Astrocyte of the spinal cord (primary cell): Measurements from ENCODE around the gene VAMP8.
"Not testable (repeated sequence)": the region's sequence is repeated elsewhere in the genome, so short reads cannot be mapped to it uniquely, and the experiment has no call there.

Experiments used
- DNase-seq: peaks from one replicate; pipeline ENCODE4 v3.0.0; 2011; ENCODE audit warnings: low read depth, low spot score
- H3K4me3 ChIP-seq: 2 replicates; pipeline ENCODE4 v1.5.1; 2011; ENCODE audit warnings: low read depth, mild to moderate bottlenecking, low read length, moderate library complexity
- CTCF ChIP-seq: IDR thresholded peaks from 2 replicates; pipeline ENCODE4 v1.5.1; 2012; ENCODE audit warnings: low read depth, mild to moderate bottlenecking, low read length, inconsistent platforms
- in situ Hi-C: cut with HindIII; loops from 2 replicates; pipeline ENCODE4 v1.10.0; 2017; ENCODE audit warnings: low sequenced_read_pairs

The VAMP8 gene

GRCh38 chr2:85611217-85611704 is 33.9 kb downstream of the VAMP8 start:
- no peak for TF ChIP-seq CTCF
- DNase-seq = peak; percentile 5
- peak overlapping the region; percentile 67 for H3K4me3 ChIP-seq
- in situ Hi-C loops = no loop called here

GRCh38 chr2:85611705-85612587 is 34.6 kb downstream of the VAMP8 start, which contains the start of gene C2orf68:
C2orf68 (minus strand) TSS chr2:85612066; CDS start chr2:85611984, 82 bp downstream.
- in situ Hi-C loops = no loop called here
- peak within 1 kb of the TSS; percentile 67 for H3K4me3 ChIP-seq
- TF ChIP-seq CTCF = no peak
- peak; percentile 86 for DNase-seq

GRCh38 chr2:85613717-85614515 is 36.5 kb downstream of the VAMP8 start:
- no peak overlapping the region for H3K4me3 ChIP-seq
- in situ Hi-C loops = no loop called here
- no peak for TF ChIP-seq CTCF
- DNase-seq = no peak

GRCh38 chr2:85614757-85615156 is 37.4 kb downstream of the VAMP8 start:
- in situ Hi-C loops, DNase-seq: not testable (repeated sequence)

GRCh38 chr2:85615413-85615728 is 38.0 kb downstream of the VAMP8 start:
- in situ Hi-C loops = no loop called here
- DNase-seq = no peak
- no peak for TF ChIP-seq CTCF
- no peak overlapping the region for H3K4me3 ChIP-seq

More at GRCh38 chr2:85614757-85615156, 37.4 kb downstream of the VAMP8 start:
- H3K4me3 ChIP-seq = not testable (repeated sequence)

GRCh38 chr2:85617723-85618122 is 40.3 kb downstream of the VAMP8 start:
- H3K4me3 ChIP-seq, in situ Hi-C loops: not testable (repeated sequence)

GRCh38 chr2:85619617-85620016 is 42.2 kb downstream of the VAMP8 start:
- in situ Hi-C loops = no loop called here
- TF ChIP-seq CTCF = no peak
- no peak overlapping the region for H3K4me3 ChIP-seq
- DNase-seq = no peak

More at GRCh38 chr2:85617723-85618122, 40.3 kb downstream of the VAMP8 start:
- not testable (repeated sequence) for DNase-seq
